Hepatocyte (in vitro differentiated cells): ENCODE data around the gene PIK3C2B.

ENCODE experiments used
- CTCF ChIP-seq: fragments of 200-600 bp; sonication (generic); IDR thresholded peaks from 2 replicates; pipeline ENCODE4 v1.5.1; 2016; ENCODE audit warnings: antibody characterized with exemption, mild to moderate bottlenecking; ENCODE audit not compliant: poor library complexity
- EZH2 ChIP-seq: fragments of 200-600 bp; sonication (generic); IDR thresholded peaks from 2 replicates; pipeline ENCODE4 v1.6.1; 2016; ENCODE audit warnings: antibody characterized with exemption, mild to moderate bottlenecking, borderline replicate concordance

DNA sequence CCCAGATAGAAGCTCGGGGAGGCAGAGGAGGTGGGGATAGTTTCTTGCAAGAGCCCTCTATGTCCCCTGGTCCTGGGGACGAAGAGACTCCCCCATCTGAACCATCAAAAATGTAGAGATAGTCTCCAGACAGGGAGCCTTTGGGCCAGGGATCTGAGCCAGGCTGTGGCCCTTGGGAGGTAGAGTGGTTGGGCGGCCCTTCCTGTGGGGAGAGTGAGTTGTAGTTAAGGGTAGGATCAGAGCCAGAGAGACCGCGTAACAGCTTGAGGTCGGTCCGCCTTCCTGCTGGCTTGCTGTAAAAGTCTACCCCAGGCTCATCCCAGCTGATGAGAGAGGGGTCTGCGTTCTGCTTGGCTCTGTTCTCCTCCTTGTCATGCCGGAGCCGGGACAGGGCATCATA is 25.3 kb downstream of the PIK3C2B start:
- no peak for TF ChIP-seq CTCF
- no peak for TF ChIP-seq EZH2
